ENCODE data around the gene REXO4. TPM values are rescaled to one million over a fixed set of nuclear protein-coding genes. Genes with fewer than 3 reads are reported as not detected.

REXO4 gene
- total and polyA plus RNA-seq, 2 experiments from 2014 or later = 31.1 to 36.3 TPM

DNA sequence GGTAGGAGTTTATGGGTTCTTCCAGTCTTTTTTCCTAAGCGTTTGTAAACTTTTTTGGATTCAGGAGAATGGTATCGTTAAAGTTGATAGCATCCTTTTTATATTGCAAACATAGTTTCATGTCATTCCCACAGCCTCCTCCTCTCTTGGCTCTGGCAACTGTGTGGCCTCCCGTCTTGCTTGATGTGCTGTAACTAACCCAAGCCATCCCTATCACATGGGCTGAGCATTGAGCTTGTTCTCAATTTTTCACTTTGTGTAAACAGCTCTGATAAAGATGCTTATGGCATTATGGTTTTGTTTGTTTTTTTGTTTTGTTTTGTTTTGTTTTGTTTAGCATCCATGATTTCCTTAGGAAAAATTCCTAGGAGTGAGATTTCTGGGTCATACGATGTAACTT lies 37.1 kb downstream of the REXO4 start:
- peaks cover 4% of the 10 kb centered on the region; the same call in 1 of the 2 replicates for H3K4me1 ChIP-seq (ENCODE audit: insufficient read depth)
- no peak for DNase-seq (ENCODE audit: low spot score)
- no peaks in the 10 kb centered on the region for H3K79me2 ChIP-seq (replicated peaks; ENCODE audit: insufficient read depth)
- no peak for ATAC-seq
- H2AFZ ChIP-seq = no peak overlapping the region
- Mint-ChIP-seq H3K9me3 (peaks cover 14% of the 10 kb centered on the region; the same call in 2 of the 3 replicates), H3K27ac (no peak overlapping the region), H3K4me3 (no peak overlapping the region), H3K4me1 (no peaks in the 10 kb centered on the region), H3K27me3 (ENCODE audit: insufficient read depth, low read depth, poor library complexity) (peaks cover 20% of the 10 kb centered on the region), H3K36me3 (ENCODE audit: low read depth) (no peaks in the 10 kb centered on the region)
- no peaks in the 10 kb centered on the region for H3F3A ChIP-seq (replicated peaks; ENCODE audit: low read depth)
- no peaks in the 10 kb centered on the region; the same call in 1 of the 2 replicates for H4K20me1 ChIP-seq (replicated peaks; ENCODE audit: insufficient read depth)
- H3K36me3 ChIP-seq (ENCODE audit: insufficient read depth) = no peaks in the 10 kb centered on the region
- H3K9me2 ChIP-seq (ENCODE audit: insufficient read depth) = peaks cover 11% of the 10 kb centered on the region; the same call in 1 of the 2 replicates
- H3K4me2 ChIP-seq = no peak overlapping the region
- H3K27ac ChIP-seq (ENCODE audit: low read depth) = no peak overlapping the region
- TF ChIP-seq, protein P1, sequence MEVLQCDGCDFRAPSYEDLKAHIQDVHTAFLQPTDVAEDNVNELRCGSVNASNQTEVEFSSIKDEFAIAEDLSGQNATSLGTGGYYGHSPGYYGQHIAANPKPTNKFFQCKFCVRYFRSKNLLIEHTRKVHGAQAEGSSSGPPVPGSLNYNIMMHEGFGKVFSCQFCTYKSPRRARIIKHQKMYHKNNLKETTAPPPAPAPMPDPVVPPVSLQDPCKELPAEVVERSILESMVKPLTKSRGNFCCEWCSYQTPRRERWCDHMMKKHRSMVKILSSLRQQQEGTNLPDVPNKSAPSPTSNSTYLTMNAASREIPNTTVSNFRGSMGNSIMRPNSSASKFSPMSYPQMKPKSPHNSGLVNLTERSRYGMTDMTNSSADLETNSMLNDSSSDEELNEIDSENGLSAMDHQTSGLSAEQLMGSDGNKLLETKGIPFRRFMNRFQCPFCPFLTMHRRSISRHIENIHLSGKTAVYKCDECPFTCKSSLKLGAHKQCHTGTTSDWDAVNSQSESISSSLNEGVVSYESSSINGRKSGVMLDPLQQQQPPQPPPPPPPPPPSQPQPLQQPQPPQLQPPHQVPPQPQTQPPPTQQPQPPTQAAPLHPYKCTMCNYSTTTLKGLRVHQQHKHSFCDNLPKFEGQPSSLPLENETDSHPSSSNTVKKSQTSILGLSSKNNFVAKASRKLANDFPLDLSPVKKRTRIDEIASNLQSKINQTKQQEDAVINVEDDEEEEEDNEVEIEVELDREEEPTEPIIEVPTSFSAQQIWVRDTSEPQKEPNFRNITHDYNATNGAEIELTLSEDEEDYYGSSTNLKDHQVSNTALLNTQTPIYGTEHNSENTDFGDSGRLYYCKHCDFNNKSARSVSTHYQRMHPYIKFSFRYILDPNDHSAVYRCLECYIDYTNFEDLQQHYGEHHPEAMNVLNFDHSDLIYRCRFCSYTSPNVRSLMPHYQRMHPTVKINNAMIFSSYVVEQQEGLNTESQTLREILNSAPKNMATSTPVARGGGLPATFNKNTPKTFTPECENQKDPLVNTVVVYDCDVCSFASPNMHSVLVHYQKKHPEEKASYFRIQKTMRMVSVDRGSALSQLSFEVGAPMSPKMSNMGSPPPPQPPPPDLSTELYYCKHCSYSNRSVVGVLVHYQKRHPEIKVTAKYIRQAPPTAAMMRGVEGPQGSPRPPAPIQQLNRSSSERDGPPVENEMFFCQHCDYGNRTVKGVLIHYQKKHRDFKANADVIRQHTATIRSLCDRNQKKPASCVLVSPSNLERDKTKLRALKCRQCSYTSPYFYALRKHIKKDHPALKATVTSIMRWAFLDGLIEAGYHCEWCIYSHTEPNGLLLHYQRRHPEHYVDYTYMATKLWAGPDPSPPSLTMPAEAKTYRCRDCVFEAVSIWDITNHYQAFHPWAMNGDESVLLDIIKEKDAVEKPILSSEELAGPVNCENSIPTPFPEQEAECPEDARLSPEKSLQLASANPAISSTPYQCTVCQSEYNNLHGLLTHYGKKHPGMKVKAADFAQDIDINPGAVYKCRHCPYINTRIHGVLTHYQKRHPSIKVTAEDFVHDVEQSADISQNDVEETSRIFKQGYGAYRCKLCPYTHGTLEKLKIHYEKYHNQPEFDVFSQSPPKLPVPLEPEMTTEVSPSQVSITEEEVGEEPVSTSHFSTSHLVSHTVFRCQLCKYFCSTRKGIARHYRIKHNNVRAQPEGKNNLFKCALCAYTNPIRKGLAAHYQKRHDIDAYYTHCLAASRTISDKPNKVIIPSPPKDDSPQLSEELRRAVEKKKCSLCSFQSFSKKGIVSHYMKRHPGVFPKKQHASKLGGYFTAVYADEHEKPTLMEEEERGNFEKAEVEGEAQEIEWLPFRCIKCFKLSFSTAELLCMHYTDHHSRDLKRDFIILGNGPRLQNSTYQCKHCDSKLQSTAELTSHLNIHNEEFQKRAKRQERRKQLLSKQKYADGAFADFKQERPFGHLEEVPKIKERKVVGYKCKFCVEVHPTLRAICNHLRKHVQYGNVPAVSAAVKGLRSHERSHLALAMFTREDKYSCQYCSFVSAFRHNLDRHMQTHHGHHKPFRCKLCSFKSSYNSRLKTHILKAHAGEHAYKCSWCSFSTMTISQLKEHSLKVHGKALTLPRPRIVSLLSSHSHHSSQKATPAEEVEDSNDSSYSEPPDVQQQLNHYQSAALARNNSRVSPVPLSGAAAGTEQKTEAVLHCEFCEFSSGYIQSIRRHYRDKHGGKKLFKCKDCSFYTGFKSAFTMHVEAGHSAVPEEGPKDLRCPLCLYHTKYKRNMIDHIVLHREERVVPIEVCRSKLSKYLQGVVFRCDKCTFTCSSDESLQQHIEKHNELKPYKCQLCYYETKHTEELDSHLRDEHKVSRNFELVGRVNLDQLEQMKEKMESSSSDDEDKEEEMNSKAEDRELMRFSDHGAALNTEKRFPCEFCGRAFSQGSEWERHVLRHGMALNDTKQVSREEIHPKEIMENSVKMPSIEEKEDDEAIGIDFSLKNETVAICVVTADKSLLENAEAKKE (CRISPR knock-in tag; IDR thresholded peaks at IDR 0.05) = no peak
- TF ChIP-seq STAT1 (IDR thresholded peaks at IDR 0.05; ENCODE audit: unreplicated experiment) (no peak), EZH2phosphoT487 (IDR thresholded peaks at IDR 0.05; ENCODE audit: unreplicated experiment) (no peak), JUNB (IDR thresholded peaks at IDR 0.05; ENCODE audit: unreplicated experiment) (no peak), ZNF114 (CRISPR knock-in tag; IDR thresholded peaks at IDR 0.05) (no peak), EZH2 (IDR thresholded peaks at IDR 0.05; ENCODE audit: low read depth, unreplicated experiment) (no peak), NANOG (IDR thresholded peaks at IDR 0.05; ENCODE audit: borderline replicate concordance) (no peak)
- TF ChIP-seq, protein P2, sequence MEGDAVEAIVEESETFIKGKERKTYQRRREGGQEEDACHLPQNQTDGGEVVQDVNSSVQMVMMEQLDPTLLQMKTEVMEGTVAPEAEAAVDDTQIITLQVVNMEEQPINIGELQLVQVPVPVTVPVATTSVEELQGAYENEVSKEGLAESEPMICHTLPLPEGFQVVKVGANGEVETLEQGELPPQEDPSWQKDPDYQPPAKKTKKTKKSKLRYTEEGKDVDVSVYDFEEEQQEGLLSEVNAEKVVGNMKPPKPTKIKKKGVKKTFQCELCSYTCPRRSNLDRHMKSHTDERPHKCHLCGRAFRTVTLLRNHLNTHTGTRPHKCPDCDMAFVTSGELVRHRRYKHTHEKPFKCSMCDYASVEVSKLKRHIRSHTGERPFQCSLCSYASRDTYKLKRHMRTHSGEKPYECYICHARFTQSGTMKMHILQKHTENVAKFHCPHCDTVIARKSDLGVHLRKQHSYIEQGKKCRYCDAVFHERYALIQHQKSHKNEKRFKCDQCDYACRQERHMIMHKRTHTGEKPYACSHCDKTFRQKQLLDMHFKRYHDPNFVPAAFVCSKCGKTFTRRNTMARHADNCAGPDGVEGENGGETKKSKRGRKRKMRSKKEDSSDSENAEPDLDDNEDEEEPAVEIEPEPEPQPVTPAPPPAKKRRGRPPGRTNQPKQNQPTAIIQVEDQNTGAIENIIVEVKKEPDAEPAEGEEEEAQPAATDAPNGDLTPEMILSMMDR (conservative IDR thresholded peaks at IDR 0.05; ENCODE audit: low read depth in 2 of 2) = no peak
- TF ChIP-seq, protein P3, sequence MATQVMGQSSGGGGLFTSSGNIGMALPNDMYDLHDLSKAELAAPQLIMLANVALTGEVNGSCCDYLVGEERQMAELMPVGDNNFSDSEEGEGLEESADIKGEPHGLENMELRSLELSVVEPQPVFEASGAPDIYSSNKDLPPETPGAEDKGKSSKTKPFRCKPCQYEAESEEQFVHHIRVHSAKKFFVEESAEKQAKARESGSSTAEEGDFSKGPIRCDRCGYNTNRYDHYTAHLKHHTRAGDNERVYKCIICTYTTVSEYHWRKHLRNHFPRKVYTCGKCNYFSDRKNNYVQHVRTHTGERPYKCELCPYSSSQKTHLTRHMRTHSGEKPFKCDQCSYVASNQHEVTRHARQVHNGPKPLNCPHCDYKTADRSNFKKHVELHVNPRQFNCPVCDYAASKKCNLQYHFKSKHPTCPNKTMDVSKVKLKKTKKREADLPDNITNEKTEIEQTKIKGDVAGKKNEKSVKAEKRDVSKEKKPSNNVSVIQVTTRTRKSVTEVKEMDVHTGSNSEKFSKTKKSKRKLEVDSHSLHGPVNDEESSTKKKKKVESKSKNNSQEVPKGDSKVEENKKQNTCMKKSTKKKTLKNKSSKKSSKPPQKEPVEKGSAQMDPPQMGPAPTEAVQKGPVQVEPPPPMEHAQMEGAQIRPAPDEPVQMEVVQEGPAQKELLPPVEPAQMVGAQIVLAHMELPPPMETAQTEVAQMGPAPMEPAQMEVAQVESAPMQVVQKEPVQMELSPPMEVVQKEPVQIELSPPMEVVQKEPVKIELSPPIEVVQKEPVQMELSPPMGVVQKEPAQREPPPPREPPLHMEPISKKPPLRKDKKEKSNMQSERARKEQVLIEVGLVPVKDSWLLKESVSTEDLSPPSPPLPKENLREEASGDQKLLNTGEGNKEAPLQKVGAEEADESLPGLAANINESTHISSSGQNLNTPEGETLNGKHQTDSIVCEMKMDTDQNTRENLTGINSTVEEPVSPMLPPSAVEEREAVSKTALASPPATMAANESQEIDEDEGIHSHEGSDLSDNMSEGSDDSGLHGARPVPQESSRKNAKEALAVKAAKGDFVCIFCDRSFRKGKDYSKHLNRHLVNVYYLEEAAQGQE (IDR thresholded peaks at IDR 0.05; ENCODE audit: unreplicated experiment) = no peak
- TF ChIP-seq, protein P4, sequence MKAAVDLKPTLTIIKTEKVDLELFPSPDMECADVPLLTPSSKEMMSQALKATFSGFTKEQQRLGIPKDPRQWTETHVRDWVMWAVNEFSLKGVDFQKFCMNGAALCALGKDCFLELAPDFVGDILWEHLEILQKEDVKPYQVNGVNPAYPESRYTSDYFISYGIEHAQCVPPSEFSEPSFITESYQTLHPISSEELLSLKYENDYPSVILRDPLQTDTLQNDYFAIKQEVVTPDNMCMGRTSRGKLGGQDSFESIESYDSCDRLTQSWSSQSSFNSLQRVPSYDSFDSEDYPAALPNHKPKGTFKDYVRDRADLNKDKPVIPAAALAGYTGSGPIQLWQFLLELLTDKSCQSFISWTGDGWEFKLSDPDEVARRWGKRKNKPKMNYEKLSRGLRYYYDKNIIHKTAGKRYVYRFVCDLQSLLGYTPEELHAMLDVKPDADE (IDR thresholded peaks at IDR 0.05) = no peak
- H3K27me3 ChIP-seq (ENCODE audit: insufficient read depth) = peaks cover 13% of the 10 kb centered on the region
- no peak overlapping the region for H3K4me3 ChIP-seq

Measured in GM23338 (cell line).